Colonic mucosa (tissue), 4 donors: Measurements from ENCODE around the gene EARS2. TPM values are rescaled to one million over a fixed set of nuclear protein-coding genes. Genes with fewer than 3 reads are reported as not detected.

Experiments used
- DNase-seq: peaks from one replicate; pipeline ENCODE4 v3.0.0-alpha.2; 2020
- H3K27ac ChIP-seq: fragments of 200-600 bp; one replicate; pipeline ENCODE4 v1.8.0; 2021
- H3K27me3 ChIP-seq: fragments of 200-600 bp; one replicate; pipeline ENCODE4 v1.8.0; 2021
- H3K36me3 ChIP-seq: fragments of 200-600 bp; one replicate; pipeline ENCODE4 v1.8.0; 2021
- H3K4me1 ChIP-seq: fragments of 200-600 bp; one replicate; pipeline ENCODE4 v1.8.0; 2021; ENCODE audit warnings: mild to moderate bottlenecking
- H3K4me3 ChIP-seq: fragments of 200-600 bp; one replicate; pipeline ENCODE4 v1.8.0; 2021
- H3K9ac ChIP-seq, 2 donors: one replicate each; pipeline ENCODE4 v1.7.0; 2013; ENCODE audit warnings: control low read depth in 2 of 2, low read depth in 2 of 2, low read length in 2 of 2
- H3K9me3 ChIP-seq: fragments of 200-600 bp; one replicate; pipeline ENCODE4 v1.8.0; 2021
- CTCF ChIP-seq: fragments of 200-600 bp; IDR thresholded peaks from one replicate; pipeline ENCODE4 v1.8.0; 2022; ENCODE audit warnings: antibody characterized with exemption, mild to moderate bottlenecking
- intact Hi-C: fragments of 100-400 bp; cut with DNase I; formaldehyde crosslinking; loops from one replicate; pipeline ENCODE4 v1.14.1; 2022
- total RNA-seq, 2 donors: library from RNA; stranded (reverse); fragmentation: NEBNext Ultra II Directional in 1 of 2; extraction: Animal tissue kit (Norgen Biotek cat#: 25700) in 1 of 2; gene quantifications; one replicate each; pipeline ENCODE4 v1.2.1, GENCODE V29; 2021
- donor health status: healthy.
- donor health status: DM: no; HTN: no; CAD: no.
- donor health status: DM: no; HTN: no; CAD: no.

EARS2 gene
- total RNA-seq, 2 donors from 2014 or later, result 12.3 to 28.7 TPM

- intact Hi-C loops, result no loop called here
- Histone ChIP-seq H3K36me3 (no peaks in the 10 kb centered on the region), H3K9me3 (no peaks in the 10 kb centered on the region), H3K4me3 (no peak overlapping the region), H3K9ac (no peak overlapping the region), H3K27ac (no peak overlapping the region), H3K27me3 (no peaks in the 10 kb centered on the region), H3K4me1 (no peaks in the 10 kb centered on the region)
- TF ChIP-seq CTCF, result no peak
- no peak for DNase-seq
Measured at GRCh38 chr16:23519282-23519681, 37.9 kb downstream of the EARS2 start.

DNA sequence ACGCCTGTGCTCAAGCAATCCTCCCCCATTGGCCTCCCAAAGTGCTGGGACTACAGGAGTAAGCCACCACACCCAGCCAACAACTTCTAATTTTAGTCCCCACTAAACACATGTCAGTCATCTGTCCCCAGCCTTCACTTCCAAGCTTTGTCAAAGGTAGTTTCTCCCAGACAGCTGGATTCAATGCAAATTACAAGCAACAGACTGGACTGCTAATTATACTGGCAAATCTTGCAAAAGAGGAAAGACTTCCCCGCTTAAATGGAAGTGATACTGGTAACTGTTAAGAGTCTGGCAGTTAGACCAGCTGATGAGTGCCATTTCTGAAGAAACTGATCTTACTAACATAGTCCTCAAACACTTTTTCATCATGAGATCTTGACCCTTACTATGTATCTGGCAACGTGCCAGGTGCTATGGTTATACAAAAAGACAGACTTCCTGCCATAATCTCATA is 38.7 kb downstream of the EARS2 start:
- Histone ChIP-seq H3K4me1 (no peaks in the 10 kb centered on the region), H3K36me3 (no peaks in the 10 kb centered on the region), H3K9me3 (no peaks in the 10 kb centered on the region), H3K27me3 (no peaks in the 10 kb centered on the region), H3K4me3 (no peak overlapping the region), H3K9ac (no peak overlapping the region), H3K27ac (no peak overlapping the region)
- no peak for DNase-seq
- TF ChIP-seq CTCF, result no peak
- intact Hi-C loops, result no loop called here

- no peak for TF ChIP-seq CTCF
- Histone ChIP-seq H3K4me3 (no peak overlapping the region), H3K4me1 (no peaks in the 10 kb centered on the region), H3K9ac (no peak overlapping the region), H3K36me3 (no peaks in the 10 kb centered on the region), H3K27ac (no peak overlapping the region), H3K9me3 (no peaks in the 10 kb centered on the region), H3K27me3 (no peaks in the 10 kb centered on the region)
- intact Hi-C loops, result no loop called here
- DNase-seq, result no peak
Measured at GRCh38 chr16:23516366-23517137, 40.6 kb downstream of the EARS2 start.

DNA sequence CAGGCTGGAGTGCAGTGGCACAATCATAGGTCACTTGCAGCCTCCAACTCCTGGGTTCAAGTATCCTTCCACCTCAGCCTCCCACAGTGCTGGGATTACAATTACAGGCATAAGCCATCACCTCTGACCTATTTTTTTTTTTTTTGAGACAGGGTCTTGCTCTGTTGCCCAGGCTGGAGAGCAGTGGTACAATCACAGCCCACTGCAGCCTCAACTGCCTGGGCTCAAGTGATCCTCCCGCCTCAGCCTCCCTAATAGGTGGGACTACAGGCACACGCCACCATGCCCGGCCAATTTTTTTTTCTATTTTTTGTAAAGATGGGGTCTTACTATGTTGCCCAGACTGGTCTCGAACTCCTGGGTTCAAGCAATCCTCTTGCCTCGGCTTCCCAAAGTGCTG is 41.3 kb downstream of the EARS2 start:
- no peak overlapping the region for H3K9ac ChIP-seq
- intact Hi-C loops, result no loop called here
- TF ChIP-seq CTCF, result no peak
- H3K9me3 ChIP-seq, result no peaks in the 10 kb centered on the region
- H3K4me3 ChIP-seq, result no peak overlapping the region
- no peak overlapping the region for H3K27ac ChIP-seq
- no peaks in the 10 kb centered on the region for H3K36me3 ChIP-seq
- no peak for DNase-seq
- H3K4me1 ChIP-seq, result no peaks in the 10 kb centered on the region
- no peaks in the 10 kb centered on the region for H3K27me3 ChIP-seq

- H3K27me3 ChIP-seq, result no peaks in the 10 kb centered on the region
- H3K9me3 ChIP-seq, result no peaks in the 10 kb centered on the region
- no peak overlapping the region for H3K4me3 ChIP-seq
- H3K4me1 ChIP-seq, result no peaks in the 10 kb centered on the region
- H3K9ac ChIP-seq, result no peak overlapping the region
- H3K27ac ChIP-seq, result no peak overlapping the region
- DNase-seq, result no peak
- no peaks in the 10 kb centered on the region for H3K36me3 ChIP-seq
- intact Hi-C loops, result no loop called here
- no peak for TF ChIP-seq CTCF
Measured at GRCh38 chr16:23514381-23515152, 42.6 kb downstream of the EARS2 start.
